Pons (tissue), 1 donor: ENCODE data around the gene SMIM3.
A peak's percentile ranks its signal among the peaks of the same experiment; 100 is the strongest.
"Not testable (repeated sequence)": the region's sequence is repeated elsewhere in the genome, so short reads cannot be mapped to it uniquely, and the experiment has no call there.

Experiments
- DNase-seq: peaks from one replicate; pipeline ENCODE4 v3.0.0-alpha.2; 2016; ENCODE audit warnings: low spot score

The SMIM3 gene

DNA sequence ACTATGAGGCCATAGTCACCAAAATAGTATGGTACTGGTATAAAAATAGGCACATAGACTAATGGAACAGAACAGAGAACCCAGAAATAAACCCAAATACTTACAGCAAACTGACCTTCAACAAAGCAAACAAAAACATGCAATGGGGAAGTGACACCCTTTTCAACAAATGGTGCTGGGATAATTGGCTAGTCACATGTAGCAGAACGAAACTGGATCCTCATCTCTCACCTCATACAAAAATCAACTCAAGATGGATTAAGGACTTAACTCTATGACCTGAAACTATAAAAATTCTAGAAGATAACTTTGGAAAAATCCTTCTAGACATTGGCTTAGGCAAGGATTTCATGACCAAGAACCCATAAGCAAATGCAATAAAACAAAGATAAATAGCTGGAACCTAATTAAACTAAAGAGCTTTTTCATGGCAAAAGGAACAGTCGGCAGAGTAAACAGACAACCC lies 14.9 kb downstream of the SMIM3 start:
- DNase-seq = not testable (repeated sequence)

DNA sequence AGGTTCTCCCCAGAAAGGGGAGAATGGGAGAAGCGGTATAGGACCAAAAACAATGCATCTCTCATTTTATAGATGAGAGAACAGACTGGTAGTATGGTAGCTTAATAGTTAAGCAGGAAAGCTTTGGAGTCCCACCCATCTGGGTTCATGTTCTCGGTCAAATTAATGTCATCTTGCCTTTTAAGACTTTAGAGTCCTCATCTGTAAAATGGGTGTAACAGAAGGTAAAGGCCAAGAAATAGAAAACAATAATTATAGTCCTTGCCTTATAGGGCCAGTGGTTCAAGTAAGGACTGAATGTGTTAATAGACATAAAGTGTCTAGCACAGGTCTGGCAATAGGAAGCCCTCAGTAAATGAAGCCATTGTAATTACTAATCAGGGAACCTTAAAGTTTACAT lies 16.4 kb downstream of the SMIM3 start:
- no peak for DNase-seq

GRCh38 chr5:150797384-150797783 lies 18.8 kb downstream of the SMIM3 start:
- DNase-seq = no peak

GRCh38 chr5:150801117-150801927 lies 22.8 kb downstream of the SMIM3 start:
- DNase-seq = peak; percentile 74

- no peak for DNase-seq
Measured at GRCh38 chr5:150804388-150804787, 25.8 kb downstream of the SMIM3 start.

DNA sequence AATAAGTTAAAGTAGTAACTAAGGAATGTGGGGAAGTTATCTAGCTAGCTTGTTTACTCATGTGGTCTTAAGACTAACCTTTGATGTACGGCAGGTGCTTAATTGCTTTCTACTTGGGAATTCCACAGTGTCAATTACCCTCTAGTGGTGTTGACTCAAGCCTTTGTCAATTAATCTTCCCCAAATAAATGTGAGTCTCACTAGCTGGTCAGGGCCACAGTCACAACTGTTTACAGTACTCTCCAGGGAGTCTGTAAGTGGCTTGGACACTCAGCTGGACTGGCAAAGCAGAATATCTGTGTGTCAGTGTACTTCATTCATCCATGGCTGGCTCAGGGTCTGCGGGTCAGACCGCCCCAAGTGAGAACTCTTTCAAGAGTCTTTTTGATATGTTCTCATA lies 30.8 kb downstream of the SMIM3 start:
- no peak for DNase-seq

- no peak for DNase-seq
Measured at GRCh38 chr5:150815010-150815409, 36.5 kb downstream of the SMIM3 start.

GRCh38 chr5:150816946-150817345 lies 38.4 kb downstream of the SMIM3 start:
- DNase-seq = no peak

DNA sequence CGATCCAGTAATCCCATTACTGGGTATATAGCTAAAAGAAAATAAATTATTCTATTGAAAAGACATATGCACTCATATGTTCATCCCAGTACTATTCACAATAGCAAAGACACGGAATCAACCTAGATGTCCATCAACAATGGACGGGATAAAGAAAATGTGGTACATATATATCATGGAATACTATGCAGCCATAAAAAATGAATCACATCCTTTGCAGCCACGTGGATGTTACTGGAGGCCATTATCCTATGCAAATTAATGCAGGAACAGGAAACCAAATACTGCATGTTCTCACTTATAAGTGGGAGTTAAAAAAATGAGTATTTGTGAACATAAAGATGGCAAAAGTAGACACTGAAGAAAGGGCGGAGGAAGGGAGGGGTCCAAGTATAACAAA lies 51.2 kb downstream of the SMIM3 start:
- no peak for DNase-seq

DNA sequence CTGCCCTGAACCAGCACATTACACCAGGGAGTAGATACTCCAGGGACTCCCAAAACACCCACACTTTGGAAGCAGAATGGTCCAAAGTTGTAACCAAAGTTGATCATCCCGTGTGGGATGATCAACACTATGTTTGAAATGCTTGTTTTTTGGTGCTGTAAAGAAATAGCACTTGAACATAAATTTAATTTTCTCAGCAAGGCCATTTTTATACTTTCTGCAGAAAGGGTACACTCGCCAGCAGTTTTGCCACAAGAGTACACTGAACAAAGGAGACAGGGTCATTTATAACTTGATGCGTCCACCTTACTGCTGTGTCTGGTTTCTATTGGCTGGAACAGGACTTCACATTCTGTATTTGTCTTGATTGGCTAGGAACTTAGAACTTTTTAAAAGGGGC lies 53.3 kb downstream of the SMIM3 start:
- not testable (repeated sequence) for DNase-seq

DNA sequence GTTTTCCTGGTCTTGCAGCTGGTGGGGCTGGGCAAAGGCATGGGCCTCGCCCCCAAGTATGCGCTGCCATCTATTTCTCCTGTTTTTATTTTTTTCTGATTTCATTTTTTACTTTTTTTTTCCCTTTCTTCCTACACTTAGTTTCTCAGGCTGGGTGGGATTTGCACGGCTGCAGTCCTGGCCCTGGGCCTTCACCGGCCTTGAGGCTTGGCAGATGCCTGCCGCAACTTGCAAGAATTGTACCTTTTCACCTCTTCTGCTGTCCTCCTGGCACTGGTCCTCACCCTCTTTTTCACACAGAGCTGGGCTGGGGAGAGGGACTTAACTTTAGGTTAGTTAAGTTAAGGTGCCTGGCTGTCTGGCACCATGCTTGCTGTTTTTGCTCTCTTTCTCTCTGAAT lies 57.5 kb downstream of the SMIM3 start:
- no peak for DNase-seq

- no peak for DNase-seq
Measured at GRCh38 chr5:150836703-150837102, 58.1 kb downstream of the SMIM3 start.

DNA sequence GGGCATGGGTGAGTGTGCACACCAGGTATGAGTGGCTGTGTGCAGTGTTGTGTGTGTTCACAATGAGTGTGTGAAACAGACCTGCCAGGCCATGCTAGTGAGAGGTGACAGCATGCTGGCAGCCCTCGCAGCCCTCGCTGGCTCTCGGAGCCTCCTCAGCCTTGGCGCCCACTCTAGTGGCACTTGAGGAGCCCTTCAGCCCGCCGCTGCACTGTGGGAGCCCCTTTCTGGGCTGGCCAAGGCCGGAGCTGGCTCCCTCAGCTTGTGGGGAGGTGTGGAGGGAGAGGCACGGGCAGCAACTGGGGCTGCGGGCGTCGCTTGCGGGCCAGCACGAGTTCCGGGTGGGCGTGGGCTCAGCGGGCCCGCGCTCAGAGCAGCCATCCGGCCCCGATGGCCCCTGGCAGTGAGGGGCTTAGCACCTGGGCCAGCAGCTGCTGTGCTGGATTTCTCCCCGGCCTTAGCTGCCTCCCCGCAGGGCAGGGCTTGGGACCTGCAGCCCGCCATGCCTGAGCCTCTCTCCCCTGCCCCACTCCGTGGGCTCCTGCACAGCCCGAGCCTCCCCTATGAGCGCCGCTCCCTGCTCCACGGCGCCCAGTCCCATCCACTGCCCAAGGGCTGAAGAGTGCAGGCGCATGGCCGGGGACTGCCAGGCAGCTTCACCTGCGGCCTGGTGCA lies 66.8 kb downstream of the SMIM3 start:
- not testable (repeated sequence) for DNase-seq

DNA sequence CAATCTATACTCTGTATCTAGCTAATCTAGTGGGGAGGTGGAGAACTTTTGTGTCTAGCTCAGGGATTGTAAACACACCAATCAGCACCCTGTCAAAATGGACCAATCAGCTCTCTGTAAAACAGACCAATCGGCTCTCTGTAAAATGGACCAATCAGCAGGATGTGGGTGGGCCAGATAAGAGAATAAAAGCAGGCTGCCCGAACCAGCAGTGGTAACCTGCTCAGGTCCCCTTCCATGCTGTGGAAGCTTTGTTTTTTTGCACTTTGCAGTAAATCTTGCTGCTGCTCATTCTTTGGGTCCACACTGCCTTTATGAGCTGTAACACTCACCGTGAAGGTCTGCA lies 67.7 kb downstream of the SMIM3 start, which contains the start of gene IRGM:
IRGM (plus strand) TSS at position 214 of the 346 bp plus-strand sequence. CDS start 1,603 bp downstream, outside the sequence.
- not testable (repeated sequence) for DNase-seq
